ENCODE results near the gene RPSA. TPM values are rescaled to one million over a fixed set of nuclear protein-coding genes. Genes with fewer than 3 reads are reported as not detected.
"Not testable (repeated sequence)": the region's sequence is repeated elsewhere in the genome, so short reads cannot be mapped to it uniquely, and the experiment has no call there.

The RPSA gene
- polyA plus RNA-seq (ENCODE audit: insufficient read length in 3 of 3) = 1,000 to 10,000 TPM; 1,356 to 1,593 (median 1,511) TPM
- long read RNA-seq, donor 1, transcript RPSA-206 (3 exons, 596 nt) = minor isoform, 19 of 583 reads
- long read RNA-seq, donor 1, transcript RPSA-201 (7 exons, 1,171 nt) = major isoform, 413 of 583 reads
- long read RNA-seq, donor 1, transcript RPSA-205 (2 exons, 622 nt) = minor isoform, 8 of 583 reads
- long read RNA-seq, donor 1, partial matches to known transcripts = 98 of 583 reads
- long read RNA-seq, donor 1, other reads (novel, unspliced or antisense) = 41 of 583 reads
- long read RNA-seq, donor 2, transcript RPSA-201 (7 exons, 1,171 nt) = major isoform, 389 of 520 reads
- long read RNA-seq, donor 2, transcript RPSA-206 (3 exons, 596 nt) = minor isoform, 13 of 520 reads
- long read RNA-seq, donor 2, transcript RPSA-205 (2 exons, 622 nt) = minor isoform, 7 of 520 reads
- long read RNA-seq, donor 2, partial matches to known transcripts = 74 of 520 reads
- long read RNA-seq, donor 2, other reads (novel, unspliced or antisense) = 33 of 520 reads
- long read RNA-seq, donor 3, transcript RPSA-206 (3 exons, 596 nt) = minor isoform, 6 of 974 reads
- long read RNA-seq, donor 3, transcript RPSA-205 (2 exons, 622 nt) = minor isoform, 14 of 974 reads
- long read RNA-seq, donor 3, transcript RPSA-201 (7 exons, 1,171 nt) = major isoform, 736 of 974 reads
- long read RNA-seq, donor 3, partial matches to known transcripts = 109 of 974 reads
- long read RNA-seq, donor 3, other reads (novel, unspliced or antisense) = 102 of 974 reads
- long read RNA-seq, donor 4, transcript RPSA-206 (3 exons, 596 nt) = minor isoform, 7 of 520 reads
- long read RNA-seq, donor 4, transcript RPSA-205 (2 exons, 622 nt) = minor isoform, 6 of 520 reads
- long read RNA-seq, donor 4, transcript RPSA-201 (7 exons, 1,171 nt) = major isoform, 401 of 520 reads
- long read RNA-seq, donor 4, partial matches to known transcripts = 69 of 520 reads
- long read RNA-seq, donor 4, other reads (novel, unspliced or antisense) = 32 of 520 reads
- long read RNA-seq, donor 5 = 0 reads
- long read RNA-seq, donor 6, transcript RPSA-201 (7 exons, 1,171 nt) = major isoform, 638 of 847 reads
- long read RNA-seq, donor 6, transcript RPSA-206 (3 exons, 596 nt) = minor isoform, 16 of 847 reads
- long read RNA-seq, donor 6, transcript RPSA-207 (5 exons, 1,227 nt) = minor isoform, 6 of 847 reads
- long read RNA-seq, donor 6, transcript RPSA-205 (2 exons, 622 nt) = minor isoform, 11 of 847 reads
- long read RNA-seq, donor 6, partial matches to known transcripts = 104 of 847 reads
- long read RNA-seq, donor 6, other reads (novel, unspliced or antisense) = 65 of 847 reads
- long read RNA-seq, donor 7, transcript RPSA-201 (7 exons, 1,171 nt) = major isoform, 806 of 1,089 reads
- long read RNA-seq, donor 7, transcript RPSA-206 (3 exons, 596 nt) = minor isoform, 24 of 1,089 reads
- long read RNA-seq, donor 7, transcript RPSA-207 (5 exons, 1,227 nt) = minor isoform, 6 of 1,089 reads
- long read RNA-seq, donor 7, transcript RPSA-205 (2 exons, 622 nt) = minor isoform, 11 of 1,089 reads
- long read RNA-seq, donor 7, partial matches to known transcripts = 119 of 1,089 reads
- long read RNA-seq, donor 7, other reads (novel, unspliced or antisense) = 121 of 1,089 reads
- long read RNA-seq, donor 8, transcript RPSA-206 (3 exons, 596 nt) = minor isoform, 15 of 1,320 reads
- long read RNA-seq, donor 8, transcript RPSA-205 (2 exons, 622 nt) = minor isoform, 13 of 1,320 reads
- long read RNA-seq, donor 8, transcript RPSA-207 (5 exons, 1,227 nt) = minor isoform, 15 of 1,320 reads
- long read RNA-seq, donor 8, transcript RPSA-201 (7 exons, 1,171 nt) = major isoform, 963 of 1,320 reads
- long read RNA-seq, donor 8, partial matches to known transcripts = 173 of 1,320 reads
- long read RNA-seq, donor 8, other reads (novel, unspliced or antisense) = 136 of 1,320 reads
- long read RNA-seq, donor 9, transcript RPSA-201 (7 exons, 1,171 nt) = major isoform, 492 of 638 reads
- long read RNA-seq, donor 9, transcript RPSA-206 (3 exons, 596 nt) = minor isoform, 9 of 638 reads
- long read RNA-seq, donor 9, partial matches to known transcripts = 65 of 638 reads
- long read RNA-seq, donor 9, other reads (novel, unspliced or antisense) = 64 of 638 reads
- long read RNA-seq, donor 10, transcript RPSA-201 (7 exons, 1,171 nt) = major isoform, 851 of 1,101 reads
- long read RNA-seq, donor 10, transcript RPSA-207 (5 exons, 1,227 nt) = minor isoform, 9 of 1,101 reads
- long read RNA-seq, donor 10, transcript RPSA-205 (2 exons, 622 nt) = minor isoform, 16 of 1,101 reads
- long read RNA-seq, donor 10, transcript RPSA-206 (3 exons, 596 nt) = minor isoform, 16 of 1,101 reads
- long read RNA-seq, donor 10, partial matches to known transcripts = 89 of 1,101 reads
- long read RNA-seq, donor 10, other reads (novel, unspliced or antisense) = 119 of 1,101 reads
- long read RNA-seq, donor 11, transcript RPSA-205 (2 exons, 622 nt) = minor isoform, 6 of 336 reads
- long read RNA-seq, donor 11, transcript RPSA-207 (5 exons, 1,227 nt) = minor isoform, 6 of 336 reads
- long read RNA-seq, donor 11, transcript RPSA-206 (3 exons, 596 nt) = minor isoform, 6 of 336 reads
- long read RNA-seq, donor 11, transcript RPSA-201 (7 exons, 1,171 nt) = major isoform, 258 of 336 reads
- long read RNA-seq, donor 11, partial matches to known transcripts = 32 of 336 reads
- long read RNA-seq, donor 11, other reads (novel, unspliced or antisense) = 27 of 336 reads
- long read RNA-seq, donor 12, transcript RPSA-201 (7 exons, 1,171 nt) = major isoform, 253 of 341 reads
- long read RNA-seq, donor 12, transcript RPSA-206 (3 exons, 596 nt) = minor isoform, 6 of 341 reads
- long read RNA-seq, donor 12, transcript RPSA-205 (2 exons, 622 nt) = minor isoform, 8 of 341 reads
- long read RNA-seq, donor 12, partial matches to known transcripts = 38 of 341 reads
- long read RNA-seq, donor 12, other reads (novel, unspliced or antisense) = 32 of 341 reads
- long read RNA-seq, donor 13, transcript RPSA-201 (7 exons, 1,171 nt) = major isoform, 1,415 of 1,935 reads
- long read RNA-seq, donor 13, transcript RPSA-205 (2 exons, 622 nt) = minor isoform, 11 of 1,935 reads
- long read RNA-seq, donor 13, transcript RPSA-207 (5 exons, 1,227 nt) = minor isoform, 11 of 1,935 reads
- long read RNA-seq, donor 13, transcript RPSA-206 (3 exons, 596 nt) = minor isoform, 22 of 1,935 reads
- long read RNA-seq, donor 13, partial matches to known transcripts = 265 of 1,935 reads
- long read RNA-seq, donor 13, other reads (novel, unspliced or antisense) = 207 of 1,935 reads
- long read RNA-seq, donor 14, transcript RPSA-207 (5 exons, 1,227 nt) = minor isoform, 6 of 776 reads
- long read RNA-seq, donor 14, transcript RPSA-206 (3 exons, 596 nt) = minor isoform, 14 of 776 reads
- long read RNA-seq, donor 14, transcript RPSA-205 (2 exons, 622 nt) = minor isoform, 7 of 776 reads
- long read RNA-seq, donor 14, transcript RPSA-201 (7 exons, 1,171 nt) = major isoform, 598 of 776 reads
- long read RNA-seq, donor 14, partial matches to known transcripts = 59 of 776 reads
- long read RNA-seq, donor 14, other reads (novel, unspliced or antisense) = 85 of 776 reads
- long read RNA-seq, donor 15, transcript RPSA-201 (7 exons, 1,171 nt) = major isoform, 269 of 318 reads
- long read RNA-seq, donor 15, partial matches to known transcripts = 15 of 318 reads
- long read RNA-seq, donor 15, other reads (novel, unspliced or antisense) = 23 of 318 reads
- long read RNA-seq, donor 16, transcript RPSA-205 (2 exons, 622 nt) = minor isoform, 22 of 1,758 reads
- long read RNA-seq, donor 16, transcript RPSA-201 (7 exons, 1,171 nt) = major isoform, 1,362 of 1,758 reads
- long read RNA-seq, donor 16, transcript RPSA-206 (3 exons, 596 nt) = minor isoform, 16 of 1,758 reads
- long read RNA-seq, donor 16, transcript RPSA-207 (5 exons, 1,227 nt) = minor isoform, 11 of 1,758 reads
- long read RNA-seq, donor 16, partial matches to known transcripts = 165 of 1,758 reads
- long read RNA-seq, donor 16, other reads (novel, unspliced or antisense) = 171 of 1,758 reads

- DNase-seq (ENCODE audit: extremely low read depth in 1 of 11, low read depth in 9 of 11, low spot score in 4 of 11) = peak; percentile 91 to 97 (median 95)
Observed at GRCh38 chr3:39406368-39407258, at the start of gene RPSA. TSS of gene RPSA (plus strand) at chr3:39406720. CDS start at chr3:39407654, 934 bp downstream.

GRCh38 chr3:39358333-39358732 lies 48.2 kb upstream of the RPSA start:
- DNase-seq (ENCODE audit: extremely low read depth in 1 of 11, low read depth in 9 of 11, low spot score in 4 of 11) = no peak

GRCh38 chr3:39361252-39361927 lies 45.1 kb upstream of the RPSA start:
- DNase-seq (ENCODE audit: extremely low read depth in 1 of 11, low read depth in 9 of 11, low spot score in 4 of 11) = no peak

DNA sequence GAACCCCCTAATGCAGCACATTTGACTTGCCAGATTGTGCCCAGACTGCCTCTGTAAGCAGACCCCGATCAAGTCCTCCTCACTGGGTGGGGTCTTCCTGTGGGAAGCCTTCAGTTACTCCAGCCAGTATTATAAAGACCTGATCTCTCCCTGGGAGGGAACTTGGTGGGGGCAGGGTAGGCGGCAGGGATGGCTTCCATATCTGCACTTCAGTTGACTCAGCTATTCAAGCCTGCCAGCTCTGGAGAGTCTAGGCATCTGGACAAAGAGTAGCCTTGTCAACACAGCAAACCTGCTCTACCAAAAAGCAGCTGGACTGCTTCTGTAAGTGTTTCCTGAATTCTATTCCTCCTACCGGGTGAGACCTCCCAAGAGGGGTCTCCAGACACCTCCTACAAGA lies 44.3 kb upstream of the RPSA start:
- DNase-seq (ENCODE audit: extremely low read depth in 1 of 11, low read depth in 9 of 11, low spot score in 4 of 11) = no peak

DNA sequence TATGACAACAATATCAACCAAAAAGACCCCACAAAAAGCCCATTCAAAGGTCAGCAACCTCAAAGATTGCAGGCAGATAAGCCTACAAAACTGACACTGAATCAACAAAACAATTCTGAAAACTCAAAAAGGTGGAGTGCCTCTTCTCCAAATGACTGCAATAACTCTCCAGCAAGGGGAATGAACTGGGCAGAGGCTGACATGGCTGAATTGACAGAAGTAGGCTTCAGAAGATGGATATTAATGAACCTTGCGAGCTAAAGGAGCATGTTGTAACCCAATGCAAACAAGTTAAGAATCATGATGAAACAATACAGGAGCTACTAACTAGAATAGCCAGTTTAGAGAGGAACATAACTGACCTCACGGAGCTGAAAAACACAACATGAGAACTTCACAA lies 43.7 kb upstream of the RPSA start:
- DNase-seq (ENCODE audit: extremely low read depth in 1 of 11, low read depth in 9 of 11, low spot score in 4 of 11) = no peak

- not testable (repeated sequence) for DNase-seq (ENCODE audit: extremely low read depth in 1 of 11, low read depth in 9 of 11, low spot score in 4 of 11)
Observed at GRCh38 chr3:39370450-39370849, 36.1 kb upstream of the RPSA start.

- DNase-seq (ENCODE audit: extremely low read depth in 1 of 11, low read depth in 9 of 11, low spot score in 4 of 11) = no peak
Observed at GRCh38 chr3:39372833-39373232, 33.7 kb upstream of the RPSA start.

- no peak for DNase-seq (ENCODE audit: extremely low read depth in 1 of 11, low read depth in 9 of 11, low spot score in 4 of 11)
Observed at GRCh38 chr3:39376959-39377634, 29.4 kb upstream of the RPSA start.

- peak in 6 of 11 donors; percentile 6 to 24 (median 22) for DNase-seq (ENCODE audit: extremely low read depth in 1 of 11, low read depth in 9 of 11, low spot score in 4 of 11)
Observed at GRCh38 chr3:39378088-39378487, 28.4 kb upstream of the RPSA start.

DNA sequence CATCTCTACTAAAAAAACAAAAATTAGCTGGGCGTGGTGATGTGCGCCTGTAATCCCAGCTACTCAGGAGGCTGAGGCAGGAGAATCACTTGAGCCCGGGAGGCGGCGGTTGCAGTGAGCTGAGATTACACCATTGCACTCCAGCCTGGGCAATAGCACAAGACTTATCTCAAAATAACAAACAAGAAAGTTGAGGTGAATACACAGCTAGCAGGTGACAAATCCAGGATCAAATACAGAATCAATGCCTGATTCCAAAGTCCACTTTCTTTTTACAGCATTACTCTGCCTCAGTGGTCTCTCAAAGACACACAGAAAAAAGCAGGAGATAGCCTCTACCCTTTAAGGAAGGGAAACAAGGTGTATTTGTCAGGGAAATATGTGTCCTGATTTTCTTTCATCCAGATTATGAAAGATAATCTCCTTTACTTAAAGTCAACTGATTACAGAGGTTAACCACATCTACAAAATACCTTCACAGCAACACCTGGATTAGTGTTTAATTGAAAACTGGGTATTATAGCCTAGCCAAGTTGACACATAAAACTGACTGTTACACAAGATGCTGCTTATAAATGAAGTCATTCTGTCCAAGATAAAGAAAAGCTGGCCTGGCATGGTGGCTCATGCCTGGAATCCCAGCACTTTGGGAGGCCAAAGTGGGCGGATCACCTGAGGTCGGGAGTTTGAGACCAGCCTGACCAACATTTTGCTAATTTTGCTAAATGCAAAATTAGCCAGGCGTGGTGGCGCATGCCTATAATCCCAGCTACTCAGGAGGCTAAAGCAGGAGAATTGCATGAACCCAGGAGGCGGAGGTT lies 27.4 kb upstream of the RPSA start:
- no peak for DNase-seq (ENCODE audit: extremely low read depth in 1 of 11, low read depth in 9 of 11, low spot score in 4 of 11)

GRCh38 chr3:39379778-39380155 lies 26.8 kb upstream of the RPSA start:
- DNase-seq (ENCODE audit: extremely low read depth in 1 of 11, low read depth in 9 of 11, low spot score in 4 of 11) = no peak
